ENCODE results near the gene PARG. TPM values are rescaled to one million over a fixed set of nuclear protein-coding genes. Genes with fewer than 3 reads are reported as not detected.
"Not testable (repeated sequence)": the region's sequence is repeated elsewhere in the genome, so short reads cannot be mapped to it uniquely, and the experiment has no call there.

The PARG gene
- total and polyA plus RNA-seq, 10 donors: 5.3 to 45.0 (median 29.6) TPM

GRCh38 chr10:49858697-49859382, 83.0 kb downstream of the PARG start:
- H3K4me1 ChIP-seq; H3K27ac ChIP-seq; H3K4me3 ChIP-seq; intact Hi-C loops (cut with DNase I; ENCODE audit: low total_unique reads); H3K9me3 ChIP-seq; H3K27me3 ChIP-seq (replicated peaks in 1 of 7); DNase-seq: not testable (repeated sequence)
- H3K36me3 ChIP-seq: peaks cover 0 to 20% (median 0%) of the 10 kb centered on the region in 6 donors
- 92 to 100% (median 95%) methylated on average over 1 of the region's 1 CpG for WGBS, 5 donors

- H3K9me3 ChIP-seq; intact Hi-C loops (cut with DNase I; ENCODE audit: low total_unique reads): not testable (repeated sequence)
- 82 to 97% (median 95%) methylated on average over 4 of the region's 4 CpGs for WGBS, 5 donors
Observed at GRCh38 chr10:49849520-49849919, 92.3 kb downstream of the PARG start.

GRCh38 chr10:49844775-49845595, 96.8 kb downstream of the PARG start:
- DNase-seq: no peak
- intact Hi-C loops (cut with DNase I; ENCODE audit: low total_unique reads): no loop called here
- no peak overlapping the region for H3K4me3 ChIP-seq
- peaks cover 0 to 53% (median 28%) of the 10 kb centered on the region in 6 donors for H3K36me3 ChIP-seq
- H3K27me3 ChIP-seq (replicated peaks in 1 of 7): no peaks in the 10 kb centered on the region
- no peaks in the 10 kb centered on the region for H3K9me3 ChIP-seq
- WGBS, 5 donors: 93 to 96% (median 94%) methylated on average over 7 of the region's 7 CpGs
- H3K27ac ChIP-seq: no peak overlapping the region
- H3K4me1 ChIP-seq: no peaks in the 10 kb centered on the region
- TF ChIP-seq POLR2AphosphoS5 (IDR thresholded peaks at IDR 0.05) (no peak), POLR2A (IDR thresholded peaks at IDR 0.05) (no peak), CTCF (IDR thresholded peaks at IDR 0.05 in 8 of 11, conservative IDR thresholded peaks at IDR 0.05 in 3 of 11) (no peak)

More at GRCh38 chr10:49849520-49849919, 92.3 kb downstream of the PARG start:
- H3K4me1 ChIP-seq; H3K27me3 ChIP-seq (replicated peaks in 1 of 7); H3K27ac ChIP-seq; DNase-seq; H3K36me3 ChIP-seq; H3K4me3 ChIP-seq: not testable (repeated sequence)

- H3K4me1 ChIP-seq; H3K4me3 ChIP-seq; H3K27ac ChIP-seq; H3K27me3 ChIP-seq (replicated peaks in 1 of 7); DNase-seq; H3K9me3 ChIP-seq; intact Hi-C loops (cut with DNase I; ENCODE audit: low total_unique reads): not testable (repeated sequence)
- H3K36me3 ChIP-seq: peaks cover 0 to 80% (median 43%) of the 10 kb centered on the region in 6 donors
Observed at GRCh38 chr10:49842333-49842628, 99.5 kb downstream of the PARG start.

GRCh38 chr10:49841615-49842332, 100.1 kb downstream of the PARG start:
- Histone ChIP-seq H3K9me3 (no peaks in the 10 kb centered on the region), H3K36me3 (peaks cover 0 to 85% (median 46%) of the 10 kb centered on the region in 6 donors), H3K4me3 (no peak overlapping the region), H3K27me3 (replicated peaks in 1 of 7) (no peaks in the 10 kb centered on the region), H3K27ac (no peak overlapping the region), H3K4me1 (no peaks in the 10 kb centered on the region)
- TF ChIP-seq POLR2A (IDR thresholded peaks at IDR 0.05) (no peak), CTCF (IDR thresholded peaks at IDR 0.05 in 8 of 11, conservative IDR thresholded peaks at IDR 0.05 in 3 of 11) (no peak), POLR2AphosphoS5 (IDR thresholded peaks at IDR 0.05) (no peak)
- intact Hi-C loops (cut with DNase I; ENCODE audit: low total_unique reads): no loop called here
- no peak for DNase-seq
- WGBS, 5 donors: 76 to 89% (median 83%) methylated on average over 11 of the region's 11 CpGs
